ENCODE data around the gene PRDM4. TPM values are rescaled to one million over a fixed set of nuclear protein-coding genes. Genes with fewer than 3 reads are reported as not detected.
"Not testable (repeated sequence)": the region's sequence is repeated elsewhere in the genome, so short reads cannot be mapped to it uniquely, and the experiment has no call there.

Gene PRDM4
- total RNA-seq, 1 donor from 2014 or later, result 54.6 TPM

GRCh38 chr12:107702106-107702505, 58.8 kb downstream of the PRDM4 start:
- no peak for TF ChIP-seq CTCF (IDR thresholded peaks at IDR 0.05; ENCODE audit: insufficient read depth, low read length, poor library complexity, severe bottlenecking)
- H3K27me3 ChIP-seq (ENCODE audit: control insufficient read depth, insufficient read depth, low read length), result no peaks in the 10 kb centered on the region
- peaks cover 1% of the 10 kb centered on the region for H3K36me3 ChIP-seq (ENCODE audit: control insufficient read depth, insufficient read depth, low read length)
- DNase-seq (ENCODE audit: low read depth), result no peak
- H3K4me3 ChIP-seq (ENCODE audit: low read depth, low read length), result no peak overlapping the region

GRCh38 chr12:107695772-107696171, 65.2 kb downstream of the PRDM4 start:
- not testable (repeated sequence) for H3K4me3 ChIP-seq (ENCODE audit: low read depth, low read length); H3K27me3 ChIP-seq (ENCODE audit: control insufficient read depth, insufficient read depth, low read length); H3K36me3 ChIP-seq (ENCODE audit: control insufficient read depth, insufficient read depth, low read length); DNase-seq (ENCODE audit: low read depth)
- peak; percentile 31 for TF ChIP-seq CTCF (IDR thresholded peaks at IDR 0.05; ENCODE audit: insufficient read depth, low read length, poor library complexity, severe bottlenecking)

- DNase-seq (ENCODE audit: low read depth), result peak; percentile 78
- TF ChIP-seq CTCF (IDR thresholded peaks at IDR 0.05; ENCODE audit: insufficient read depth, low read length, poor library complexity, severe bottlenecking), result no peak
- no peaks in the 10 kb centered on the region for H3K36me3 ChIP-seq (ENCODE audit: control insufficient read depth, insufficient read depth, low read length)
- H3K27me3 ChIP-seq (ENCODE audit: control insufficient read depth, insufficient read depth, low read length), result no peaks in the 10 kb centered on the region
- peak within 1 kb of the TSS; percentile 85 for H3K4me3 ChIP-seq (ENCODE audit: low read depth, low read length)
Observed at GRCh38 chr12:107685360-107686248, 75.3 kb downstream of the PRDM4 start, which contains the start of gene PWP1. Gene PWP1 (plus strand): TSS chr12:107685799. CDS start chr12:107685900, 101 bp downstream.

GRCh38 chr12:107684990-107685359, 76.0 kb downstream of the PRDM4 start:
- Histone ChIP-seq H3K27me3 (ENCODE audit: control insufficient read depth, insufficient read depth, low read length) (no peaks in the 10 kb centered on the region), H3K4me3 (ENCODE audit: low read depth, low read length) (peak overlapping the region; percentile 85), H3K36me3 (ENCODE audit: control insufficient read depth, insufficient read depth, low read length) (no peaks in the 10 kb centered on the region)
- DNase-seq (ENCODE audit: low read depth), result no peak
- no peak for TF ChIP-seq CTCF (IDR thresholded peaks at IDR 0.05; ENCODE audit: insufficient read depth, low read length, poor library complexity, severe bottlenecking)

- no peak for DNase-seq (ENCODE audit: low read depth)
- Histone ChIP-seq H3K4me3 (ENCODE audit: low read depth, low read length) (no peak overlapping the region), H3K36me3 (ENCODE audit: control insufficient read depth, insufficient read depth, low read length) (no peaks in the 10 kb centered on the region), H3K27me3 (ENCODE audit: control insufficient read depth, insufficient read depth, low read length) (peaks cover 2% of the 10 kb centered on the region)
- no peak for TF ChIP-seq CTCF (IDR thresholded peaks at IDR 0.05; ENCODE audit: insufficient read depth, low read length, poor library complexity, severe bottlenecking)
Observed at GRCh38 chr12:107684029-107684795, 76.7 kb downstream of the PRDM4 start.

Other genes starting within 250 kb of the PRDM4 start
- gene PWP1, start 75.3 kb downstream of the PRDM4 start, total RNA-seq, result 83.6 and 99.4 TPM in 2 replicates
- not detected in 2 replicates for gene ASCL4, start 13.6 kb upstream of the PRDM4 start, total RNA-seq

Data from kidney epithelial cell (primary cell).